ENCODE results near the gene EID3.

DNA sequence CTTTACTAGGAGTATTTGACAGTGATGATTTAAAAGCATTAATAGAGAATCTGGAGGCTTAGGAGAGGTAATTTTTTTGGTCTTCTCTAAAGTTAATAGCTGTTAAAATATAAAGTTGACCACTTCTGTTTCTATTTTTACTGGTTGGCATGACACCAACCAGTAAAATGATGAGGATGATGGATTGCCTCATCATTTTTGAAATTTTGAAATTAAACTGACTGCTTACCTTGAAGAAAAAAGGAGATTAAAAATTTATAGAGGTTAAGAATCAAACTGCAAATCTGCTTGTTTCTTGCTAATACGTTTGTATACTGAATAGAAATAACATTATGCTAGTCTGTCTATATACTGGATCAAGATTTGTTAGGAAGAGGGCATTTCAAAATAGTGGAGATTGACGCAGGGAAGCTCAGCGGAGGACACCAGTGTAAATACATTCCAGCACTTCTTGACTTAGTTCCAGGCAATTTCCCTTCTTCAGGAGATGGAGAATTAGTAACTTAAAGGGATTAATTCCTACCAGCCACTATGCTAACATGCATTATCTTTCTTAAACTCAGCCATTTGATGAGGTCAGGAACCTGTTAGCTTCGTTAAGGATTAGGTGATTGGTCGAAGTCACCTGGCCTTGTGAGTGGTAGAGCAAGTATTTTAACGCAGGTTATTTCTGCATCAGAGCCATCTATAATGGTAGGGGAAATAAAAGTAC, 3.6 kb downstream of the EID3 start:
- TF ChIP-seq CTCF (IDR thresholded peaks at IDR 0.05) (no peak), POLR2A (IDR thresholded peaks at IDR 0.05) (no peak)
